Astrocyte of the spinal cord (primary cell): Measurements from ENCODE around the gene MLLT6.

Experiments
- DNase-seq: peaks from one replicate; pipeline ENCODE4 v3.0.0; 2011; ENCODE audit warnings: low read depth, low spot score
- H3K4me3 ChIP-seq: 2 replicates; pipeline ENCODE4 v1.5.1; 2011; ENCODE audit warnings: low read depth, mild to moderate bottlenecking, low read length, moderate library complexity
- CTCF ChIP-seq: IDR thresholded peaks from 2 replicates; pipeline ENCODE4 v1.5.1; 2012; ENCODE audit warnings: low read depth, mild to moderate bottlenecking, low read length, inconsistent platforms
- in situ Hi-C: cut with HindIII; loops from 2 replicates; pipeline ENCODE4 v1.10.0; 2017; ENCODE audit warnings: low sequenced_read_pairs

The MLLT6 gene

GRCh38 chr17:38773258-38773657 lies 68.2 kb downstream of the MLLT6 start:
- H3K4me3 ChIP-seq, result no peak overlapping the region
- DNase-seq, result no peak
- in situ Hi-C loops, result no loop called here
- no peak for TF ChIP-seq CTCF

- in situ Hi-C loops, result no loop called here
- no peak for TF ChIP-seq CTCF
- H3K4me3 ChIP-seq, result no peak overlapping the region
- DNase-seq, result no peak
Observed at GRCh38 chr17:38777641-38778250, 72.7 kb downstream of the MLLT6 start.
